Measurements from ENCODE around the gene PCSK7. TPM values are rescaled to one million over a fixed set of nuclear protein-coding genes. Genes with fewer than 3 reads are reported as not detected.
"Not testable (repeated sequence)": the region's sequence is repeated elsewhere in the genome, so short reads cannot be mapped to it uniquely, and the experiment has no call there.

Gene PCSK7
- total RNA-seq, 1 experiment from 2014 or later, result 132 TPM

DNA sequence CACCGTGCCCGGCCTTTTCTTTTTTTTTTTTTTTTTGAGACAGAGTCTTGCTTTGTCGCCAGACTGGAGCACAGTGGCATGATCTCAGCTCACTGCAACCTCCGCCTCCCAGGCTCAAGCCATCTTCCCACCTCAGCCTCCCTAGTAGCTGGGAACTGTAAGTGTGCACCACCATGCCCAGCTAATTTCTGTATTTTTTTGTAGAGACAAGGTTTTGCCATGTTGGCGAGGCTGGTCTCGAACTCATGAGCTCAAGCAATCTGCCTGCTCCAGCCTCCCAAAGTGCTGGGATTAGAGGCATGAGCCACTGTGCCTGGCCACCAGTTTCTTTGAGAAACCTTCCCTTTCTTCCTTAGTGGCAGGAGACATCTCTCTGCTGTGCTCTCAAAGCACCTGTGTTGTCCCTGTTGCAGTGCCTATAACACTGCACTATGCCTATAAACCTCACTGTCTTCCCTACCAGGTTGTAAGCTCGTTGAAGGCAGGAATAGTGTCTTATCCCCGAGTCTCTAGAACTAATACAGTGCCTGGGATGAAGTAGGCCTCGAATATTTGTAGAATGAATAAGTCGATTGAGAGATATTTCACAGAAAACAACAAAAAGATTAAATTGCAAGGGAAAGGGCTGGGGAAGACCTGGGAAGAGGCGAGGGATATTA is 19.0 kb downstream of the PCSK7 start:
- H3K36me3 Mint-ChIP-seq (ENCODE audit: insufficient read depth, unreplicated experiment), result peaks cover 77% of the 10 kb centered on the region
- no peaks in the 10 kb centered on the region for H3K27me3 Mint-ChIP-seq (ENCODE audit: insufficient read depth, unreplicated experiment)
- peaks cover 5% of the 10 kb centered on the region for H3K4me1 Mint-ChIP-seq (ENCODE audit: low read depth, unreplicated experiment)
- BruUV-seq (replicated peaks), result no TSS peak
- ChIA-PET POLR2A (interaction anchor here (0.9 kb wide), 1 partner anchor 10 kb away, joined by 6 read pairs; no protein-coding TSS in a partner anchor), CTCF (interaction anchor here (0.7 kb wide), 1 partner anchor 11 kb away, joined by 5 read pairs; no protein-coding TSS in a partner anchor)
- Histone ChIP-seq H3K4me3 (ENCODE audit: low read depth, low read length) (no peak overlapping the region), H3K9me3 (no peaks in the 10 kb centered on the region), H3K27me3 (replicated peaks; ENCODE audit: control insufficient read depth, insufficient read depth, low read length) (no peaks in the 10 kb centered on the region), H3K4me1 (peaks cover 8% of the 10 kb centered on the region; the same call in 1 of the 2 replicates), H3K36me3 (ENCODE audit: control insufficient read depth, insufficient read depth, low read length) (peaks cover 8% of the 10 kb centered on the region)
- no peaks in the 10 kb centered on the region for H3K9me3 Mint-ChIP-seq (ENCODE audit: unreplicated experiment)
- intact Hi-C loops (cut with micrococcal nuclease; ENCODE audit: unreplicated experiment), result no loop called here
- TF ChIP-seq, protein P1, sequence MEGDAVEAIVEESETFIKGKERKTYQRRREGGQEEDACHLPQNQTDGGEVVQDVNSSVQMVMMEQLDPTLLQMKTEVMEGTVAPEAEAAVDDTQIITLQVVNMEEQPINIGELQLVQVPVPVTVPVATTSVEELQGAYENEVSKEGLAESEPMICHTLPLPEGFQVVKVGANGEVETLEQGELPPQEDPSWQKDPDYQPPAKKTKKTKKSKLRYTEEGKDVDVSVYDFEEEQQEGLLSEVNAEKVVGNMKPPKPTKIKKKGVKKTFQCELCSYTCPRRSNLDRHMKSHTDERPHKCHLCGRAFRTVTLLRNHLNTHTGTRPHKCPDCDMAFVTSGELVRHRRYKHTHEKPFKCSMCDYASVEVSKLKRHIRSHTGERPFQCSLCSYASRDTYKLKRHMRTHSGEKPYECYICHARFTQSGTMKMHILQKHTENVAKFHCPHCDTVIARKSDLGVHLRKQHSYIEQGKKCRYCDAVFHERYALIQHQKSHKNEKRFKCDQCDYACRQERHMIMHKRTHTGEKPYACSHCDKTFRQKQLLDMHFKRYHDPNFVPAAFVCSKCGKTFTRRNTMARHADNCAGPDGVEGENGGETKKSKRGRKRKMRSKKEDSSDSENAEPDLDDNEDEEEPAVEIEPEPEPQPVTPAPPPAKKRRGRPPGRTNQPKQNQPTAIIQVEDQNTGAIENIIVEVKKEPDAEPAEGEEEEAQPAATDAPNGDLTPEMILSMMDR (IDR thresholded peaks at IDR 0.05; ENCODE audit: insufficient read depth in 1 of 2, low read depth in 1 of 2, low read length in 1 of 2, severe bottlenecking in 1 of 2, unreplicated experiment in 1 of 2), result no peak
- no peak overlapping the region for H3K4me3 Mint-ChIP-seq (ENCODE audit: unreplicated experiment)
- DNase-seq, result no peak
- peak overlapping the region; percentile 4 for H3K27ac Mint-ChIP-seq (ENCODE audit: unreplicated experiment)

DNA sequence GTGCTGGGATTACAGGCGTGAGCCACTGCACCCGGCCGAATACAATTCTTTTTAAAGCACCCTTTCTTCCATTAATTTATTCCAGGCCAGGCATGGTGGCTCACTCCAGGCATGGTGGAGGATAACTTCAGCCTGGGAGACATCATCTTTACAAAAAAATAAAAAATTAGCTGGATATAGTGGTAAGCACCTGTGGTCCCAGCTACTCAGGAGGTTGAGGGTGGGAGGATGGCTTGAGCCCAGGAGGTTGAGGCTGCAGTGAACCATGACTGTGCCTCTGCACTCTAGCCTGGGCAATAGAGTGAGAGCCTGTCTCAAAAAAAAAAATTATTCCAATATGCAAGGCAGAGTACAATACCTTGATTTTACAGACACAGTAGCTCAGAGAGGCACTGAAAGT is 21.3 kb downstream of the PCSK7 start:
- Mint-ChIP-seq H3K4me1 (ENCODE audit: low read depth, unreplicated experiment) (peaks cover 5% of the 10 kb centered on the region), H3K4me3 (ENCODE audit: unreplicated experiment) (no peak overlapping the region), H3K36me3 (ENCODE audit: insufficient read depth, unreplicated experiment) (peaks cover 67% of the 10 kb centered on the region), H3K27me3 (ENCODE audit: insufficient read depth, unreplicated experiment) (no peaks in the 10 kb centered on the region), H3K9me3 (ENCODE audit: unreplicated experiment) (no peaks in the 10 kb centered on the region), H3K27ac (ENCODE audit: unreplicated experiment) (no peak overlapping the region)
- POLR2A ChIA-PET, result interaction anchor here (1.5 kb wide), 1 partner anchor 32 kb away, joined by 6 read pairs; the partner anchor contains the start of gene SIDT2
- Histone ChIP-seq H3K4me1 (no peaks in the 10 kb centered on the region), H3K9me3 (no peaks in the 10 kb centered on the region), H3K4me3 (ENCODE audit: low read depth, low read length) (no peak overlapping the region), H3K27me3 (replicated peaks; ENCODE audit: control insufficient read depth, insufficient read depth, low read length) (no peaks in the 10 kb centered on the region), H3K36me3 (ENCODE audit: control insufficient read depth, insufficient read depth, low read length) (0 out of 2 replicates have a peak, but pooled peaks cover 2% of the 10 kb centered on the region)
- TF ChIP-seq, protein P1 (IDR thresholded peaks at IDR 0.05; ENCODE audit: insufficient read depth in 1 of 2, low read depth in 1 of 2, low read length in 1 of 2, severe bottlenecking in 1 of 2, unreplicated experiment in 1 of 2), result no peak
- BruUV-seq (replicated peaks), result no TSS peak
- intact Hi-C loops (cut with micrococcal nuclease; ENCODE audit: unreplicated experiment), result no loop called here
- no peak for DNase-seq
- CTCF ChIA-PET, result interaction anchor here (0.6 to 0.7 kb wide), 2 partner anchors 17 to 20 kb away, joined by 3 to 4 read pairs; no protein-coding TSS in a partner anchor

DNA sequence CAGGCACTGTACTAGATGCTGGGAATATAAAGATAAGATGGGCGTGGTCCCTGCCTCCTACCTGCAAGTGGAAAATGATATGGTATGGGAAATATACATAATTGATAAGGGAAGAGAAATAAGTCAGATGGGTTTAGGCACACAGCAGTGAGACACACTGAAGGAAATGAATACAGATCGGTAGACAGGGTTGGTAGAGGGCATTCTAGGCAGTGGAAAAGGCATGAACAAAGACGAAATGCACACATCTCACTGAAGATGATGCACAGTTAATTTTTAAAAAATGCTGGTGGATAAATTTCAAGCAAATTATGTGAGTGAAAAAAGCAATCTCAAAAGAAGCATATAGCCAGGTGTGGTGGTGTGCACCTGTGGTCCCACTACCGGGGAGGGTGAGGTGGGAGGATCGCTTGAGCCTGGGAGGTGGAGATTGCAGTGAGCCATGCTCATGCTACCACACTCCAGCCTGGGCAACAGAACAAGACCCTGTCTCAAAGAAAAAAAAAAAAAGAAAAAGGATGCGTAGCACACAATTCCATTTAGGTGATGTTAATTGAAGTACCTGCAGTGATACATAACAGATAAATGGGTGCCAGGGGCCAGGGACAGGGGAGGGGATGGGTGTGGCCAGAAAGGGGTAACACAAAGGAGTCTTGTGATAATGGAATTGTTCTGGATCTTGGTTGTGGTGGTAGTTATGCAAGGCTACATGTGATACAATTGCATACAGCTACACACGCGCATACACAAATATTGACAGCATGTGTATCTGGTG is 22.3 kb downstream of the PCSK7 start:
- intact Hi-C loops (cut with micrococcal nuclease; ENCODE audit: unreplicated experiment); H3K4me1 Mint-ChIP-seq (ENCODE audit: low read depth, unreplicated experiment); H3K4me3 Mint-ChIP-seq (ENCODE audit: unreplicated experiment): not testable (repeated sequence)

DNA sequence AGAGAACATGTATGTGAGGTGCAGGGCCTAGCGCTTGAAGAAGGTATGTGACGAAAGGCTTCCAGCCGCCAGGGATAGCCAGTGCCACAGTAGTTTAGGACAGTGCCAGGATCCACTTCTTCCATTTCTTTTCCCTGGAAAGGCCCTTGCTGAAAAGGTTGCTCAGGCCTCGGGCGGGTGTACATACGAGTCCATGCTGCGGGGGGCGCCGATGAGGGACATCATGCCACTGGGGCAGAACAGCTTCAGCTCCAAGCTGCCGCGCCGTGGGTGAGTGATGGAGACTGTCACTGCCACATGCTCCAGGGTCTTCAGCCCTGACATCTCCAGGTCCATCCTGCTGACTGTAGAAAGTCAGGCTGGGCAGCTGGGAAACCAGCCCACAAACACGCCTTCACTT is 23.2 kb downstream of the PCSK7 start:
- BruUV-seq (replicated peaks); H3K9me3 Mint-ChIP-seq (ENCODE audit: unreplicated experiment); DNase-seq; CTCF ChIA-PET; H3K9me3 ChIP-seq; POLR2A ChIA-PET; H3K27me3 Mint-ChIP-seq (ENCODE audit: insufficient read depth, unreplicated experiment); H3K4me3 Mint-ChIP-seq (ENCODE audit: unreplicated experiment); H3K4me1 Mint-ChIP-seq (ENCODE audit: low read depth, unreplicated experiment); intact Hi-C loops (cut with micrococcal nuclease; ENCODE audit: unreplicated experiment); H3K36me3 ChIP-seq (ENCODE audit: control insufficient read depth, insufficient read depth, low read length); H3K27ac Mint-ChIP-seq (ENCODE audit: unreplicated experiment); H3K4me3 ChIP-seq (ENCODE audit: low read depth, low read length); H3K4me1 ChIP-seq; H3K27me3 ChIP-seq (replicated peaks; ENCODE audit: control insufficient read depth, insufficient read depth, low read length): not testable (repeated sequence)
- H3K36me3 Mint-ChIP-seq (ENCODE audit: insufficient read depth, unreplicated experiment), result peaks cover 71% of the 10 kb centered on the region

More for the DNA sequence above, 22.3 kb downstream of the PCSK7 start:
- H3K9me3 Mint-ChIP-seq (ENCODE audit: unreplicated experiment); DNase-seq; H3K9me3 ChIP-seq; H3K36me3 ChIP-seq (ENCODE audit: control insufficient read depth, insufficient read depth, low read length); CTCF ChIA-PET; H3K4me3 ChIP-seq (ENCODE audit: low read depth, low read length); H3K27me3 Mint-ChIP-seq (ENCODE audit: insufficient read depth, unreplicated experiment); H3K4me1 ChIP-seq; POLR2A ChIA-PET; BruUV-seq (replicated peaks); H3K27ac Mint-ChIP-seq (ENCODE audit: unreplicated experiment); H3K27me3 ChIP-seq (replicated peaks; ENCODE audit: control insufficient read depth, insufficient read depth, low read length): not testable (repeated sequence)
- H3K36me3 Mint-ChIP-seq (ENCODE audit: insufficient read depth, unreplicated experiment), result peaks cover 71% of the 10 kb centered on the region

DNA sequence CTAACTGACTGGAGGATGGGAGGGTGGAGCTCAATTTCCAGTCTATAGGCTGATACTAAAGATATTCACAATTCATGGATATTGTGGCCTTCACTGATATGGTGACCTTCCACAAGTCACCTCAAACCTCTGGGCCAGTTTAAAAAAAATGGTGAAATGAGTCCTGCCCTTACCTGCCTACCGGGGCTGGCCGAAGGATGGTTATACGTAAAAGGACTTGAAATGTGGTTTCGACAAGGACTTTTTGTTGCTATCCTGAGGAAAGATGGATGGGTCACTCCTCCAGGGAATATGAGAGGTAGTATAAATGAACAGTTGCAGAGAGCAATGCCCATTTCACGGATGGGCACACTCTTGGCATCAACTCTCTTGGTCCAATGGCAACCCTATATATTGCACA is 24.4 kb downstream of the PCSK7 start:
- intact Hi-C loops (cut with micrococcal nuclease; ENCODE audit: unreplicated experiment), result not testable (repeated sequence)

More for the DNA sequence above, 24.4 kb downstream of the PCSK7 start:
- H3K9me3 Mint-ChIP-seq (ENCODE audit: unreplicated experiment); H3K36me3 ChIP-seq (ENCODE audit: control insufficient read depth, insufficient read depth, low read length); H3K27ac Mint-ChIP-seq (ENCODE audit: unreplicated experiment); DNase-seq; BruUV-seq (replicated peaks); H3K9me3 ChIP-seq; CTCF ChIA-PET; H3K27me3 ChIP-seq (replicated peaks; ENCODE audit: control insufficient read depth, insufficient read depth, low read length); H3K27me3 Mint-ChIP-seq (ENCODE audit: insufficient read depth, unreplicated experiment); H3K4me1 Mint-ChIP-seq (ENCODE audit: low read depth, unreplicated experiment); H3K4me3 Mint-ChIP-seq (ENCODE audit: unreplicated experiment); H3K4me3 ChIP-seq (ENCODE audit: low read depth, low read length); POLR2A ChIA-PET; H3K4me1 ChIP-seq: not testable (repeated sequence)
- H3K36me3 Mint-ChIP-seq (ENCODE audit: insufficient read depth, unreplicated experiment), result peaks cover 72% of the 10 kb centered on the region

All from Caco-2 (cell line).